GM23248 (cell line): ENCODE data around the gene FPGS. TPM values are rescaled to one million over a fixed set of nuclear protein-coding genes. Genes with fewer than 3 reads are reported as not detected.

Experiments
- DNase-seq: peaks from one replicate; pipeline ENCODE4 v3.0.0-alpha.2; 2015
- H2AFZ ChIP-seq: fragments of 200-600 bp; sonication (generic); 2 replicates; pipeline ENCODE4 v1.6.1; 2016; ENCODE audit warnings: antibody characterized with exemption
- H3F3A ChIP-seq: fragments of 200-600 bp; sonication (generic); 2 replicates; pipeline ENCODE4 v1.6.1; 2016; ENCODE audit warnings: mild to moderate bottlenecking, antibody characterized with exemption, mixed run types; ENCODE audit not compliant: insufficient read depth
- H3K27ac ChIP-seq: fragments of 200-600 bp; sonication (generic); 2 replicates; pipeline ENCODE4 v1.5.1; 2016; ENCODE audit warnings: mild to moderate bottlenecking
- H3K27me3 ChIP-seq: fragments of 200-600 bp; sonication (generic); replicated peaks from 2 replicates; pipeline ENCODE4 v1.6.1; 2016; ENCODE audit warnings: mild to moderate bottlenecking; ENCODE audit not compliant: insufficient read depth
- H3K36me3 ChIP-seq: fragments of 200-600 bp; sonication (generic); 2 replicates; pipeline ENCODE4 v1.6.1; 2016; ENCODE audit warnings: low read depth, mild to moderate bottlenecking
- H3K4me1 ChIP-seq: fragments of 200-600 bp; sonication (generic); 2 replicates; pipeline ENCODE4 v1.6.1; 2016; ENCODE audit warnings: mild to moderate bottlenecking; ENCODE audit not compliant: insufficient read depth
- H3K4me2 ChIP-seq: fragments of 200-600 bp; sonication (generic); one replicate; pipeline ENCODE4 v1.6.1; 2016; ENCODE audit warnings: mild to moderate bottlenecking; ENCODE audit not compliant: unreplicated experiment
- H3K4me3 ChIP-seq: fragments of 200-600 bp; sonication (generic); 2 replicates; pipeline ENCODE4 v1.5.1; 2016; ENCODE audit warnings: mild to moderate bottlenecking
- H3K79me2 ChIP-seq: fragments of 200-600 bp; sonication (generic); 2 replicates; pipeline ENCODE4 v1.6.1; 2016; ENCODE audit warnings: mild to moderate bottlenecking; ENCODE audit not compliant: insufficient read depth
- H3K9ac ChIP-seq: fragments of 200-600 bp; sonication (generic); 2 replicates; pipeline ENCODE4 v1.6.1; 2016; ENCODE audit warnings: mild to moderate bottlenecking
- H3K9me2 ChIP-seq: fragments of 200-600 bp; sonication (generic); 2 replicates; pipeline ENCODE4 v1.6.1; 2016; ENCODE audit warnings: mixed run types, mild to moderate bottlenecking, moderate library complexity; ENCODE audit not compliant: insufficient read depth
- H3K9me3 ChIP-seq: fragments of 200-600 bp; sonication (generic); one replicate; pipeline ENCODE4 v1.6.1; 2017; ENCODE audit warnings: low read depth
- H4K20me1 ChIP-seq: fragments of 200-600 bp; sonication (generic); 2 replicates; pipeline ENCODE4 v1.6.0; 2016; ENCODE audit not compliant: insufficient read depth
- EZH2 ChIP-seq: fragments of 200-600 bp; sonication (generic); IDR thresholded peaks from 2 replicates; pipeline ENCODE4 v1.6.1; 2018; ENCODE audit warnings: antibody characterized with exemption, mild to moderate bottlenecking; ENCODE audit not compliant: insufficient read depth, poor library complexity, severe bottlenecking
- EZH2phosphoT487 ChIP-seq: fragments of 200-600 bp; sonication (generic); IDR thresholded peaks from 2 replicates; pipeline ENCODE4 v1.6.1; 2018; ENCODE audit warnings: antibody characterized with exemption, moderate library complexity, mild to moderate bottlenecking, low read depth; ENCODE audit not compliant: insufficient read depth
- WGBS, 2 experiments: methylation state at CpG; one replicate each; pipeline ENCODE4 v1.1.6; 2015 to 2017; ENCODE audit warnings: low lambda C conversion rate in 2 of 2, low coverage in 1 of 2; ENCODE audit errors: missing lambda C conversion rate in 2 of 2; 5-methylcytosine and 5-hydroxymethylcytosine counted together
- in situ Hi-C: fragments of 300-500 bp; cut with MboI; formaldehyde crosslinking; loops from 2 replicates; pipeline ENCODE4 v1.15.0; 2020
- polyA plus RNA-seq: library from polyadenylated mRNA; unstranded; fragments of >200 nt; fragmentation: Nextera tagmentation; extraction: Ambion mirVana; gene quantifications from 2 replicates; pipeline ENCODE4 v1.2.1, GENCODE V29; 2016
- total RNA-seq: library from RNA; depleted of rRNA; stranded (reverse); fragments of >200 nt; shearing (Covaris generic); gene quantifications from 2 replicates; pipeline ENCODE4 v1.2.3, GENCODE V29; 2014

The FPGS gene
- total and polyA plus RNA-seq, 2 experiments from 2014 or later = 60.2 to 80.4 TPM

DNA sequence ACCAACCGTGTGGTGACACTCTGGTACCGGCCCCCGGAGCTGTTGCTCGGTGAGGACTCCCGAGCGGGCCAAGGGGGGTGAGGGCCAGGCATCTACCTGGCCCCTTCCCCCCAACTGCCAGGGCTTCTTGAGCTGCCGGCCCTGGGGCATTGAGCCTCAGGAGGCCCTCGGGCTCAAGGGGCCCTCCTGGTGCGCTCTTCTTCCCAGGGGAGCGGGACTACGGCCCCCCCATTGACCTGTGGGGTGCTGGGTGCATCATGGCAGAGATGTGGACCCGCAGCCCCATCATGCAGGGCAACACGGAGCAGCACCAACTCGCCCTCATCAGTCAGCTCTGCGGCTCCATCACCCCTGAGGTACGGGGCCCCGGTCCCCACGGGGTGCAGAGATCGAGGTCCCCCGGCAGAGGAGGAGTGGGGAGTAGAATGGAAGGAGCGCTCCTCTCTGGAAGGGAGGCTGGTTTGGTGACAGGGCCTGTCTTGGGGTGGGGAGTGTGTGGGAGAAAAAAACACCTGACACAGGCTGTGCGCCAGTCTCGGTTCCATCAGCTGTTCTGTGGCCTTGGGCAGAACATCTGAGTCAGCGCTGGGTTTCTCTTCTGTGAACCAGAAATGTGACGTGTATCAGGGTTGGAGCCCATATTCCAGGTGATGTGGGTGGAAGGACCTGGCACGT lies 14.2 kb upstream of the FPGS start:
- TF ChIP-seq EZH2phosphoT487 (no peak), EZH2 (no peak)
- Histone ChIP-seq H3K4me3 (no peak overlapping the region), H3F3A (peaks cover 25% of the 10 kb centered on the region), H3K79me2 (peaks cover 68% of the 10 kb centered on the region), H3K9me3 (no peaks in the 10 kb centered on the region), H3K4me1 (peaks cover 6% of the 10 kb centered on the region; the same call in 1 of the 2 replicates), H3K4me2 (no peak overlapping the region), H3K9me2 (no peaks in the 10 kb centered on the region), H3K27me3 (no peaks in the 10 kb centered on the region), H4K20me1 (peaks cover 7% of the 10 kb centered on the region; the same call in 1 of the 2 replicates), H2AFZ (no peak overlapping the region), H3K36me3 (peaks cover 52% of the 10 kb centered on the region), H3K27ac (no peak overlapping the region), H3K9ac (no peak overlapping the region)
- 87 to 88% methylated on average over 22 to 23 of the region's 26 CpGs for WGBS, 2 experiments
- in situ Hi-C loops = no loop called here
- no peak for DNase-seq

DNA sequence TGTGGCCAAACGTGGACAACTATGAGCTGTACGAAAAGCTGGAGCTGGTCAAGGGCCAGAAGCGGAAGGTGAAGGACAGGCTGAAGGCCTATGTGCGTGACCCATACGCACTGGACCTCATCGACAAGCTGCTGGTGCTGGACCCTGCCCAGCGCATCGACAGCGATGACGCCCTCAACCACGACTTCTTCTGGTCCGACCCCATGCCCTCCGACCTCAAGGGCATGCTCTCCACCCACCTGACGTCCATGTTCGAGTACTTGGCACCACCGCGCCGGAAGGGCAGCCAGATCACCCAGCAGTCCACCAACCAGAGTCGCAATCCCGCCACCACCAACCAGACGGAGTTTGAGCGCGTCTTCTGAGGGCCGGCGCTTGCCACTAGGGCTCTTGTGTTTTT lies 13.5 kb upstream of the FPGS start:
- Histone ChIP-seq H3F3A (peaks cover 25% of the 10 kb centered on the region), H3K27ac (no peak overlapping the region), H3K9me3 (no peaks in the 10 kb centered on the region), H3K9me2 (no peaks in the 10 kb centered on the region), H3K4me2 (no peak overlapping the region), H4K20me1 (peaks cover 7% of the 10 kb centered on the region; the same call in 1 of the 2 replicates), H2AFZ (no peak overlapping the region), H3K4me3 (no peak overlapping the region), H3K4me1 (peaks cover 6% of the 10 kb centered on the region; the same call in 1 of the 2 replicates), H3K79me2 (peaks cover 68% of the 10 kb centered on the region), H3K27me3 (no peaks in the 10 kb centered on the region), H3K36me3 (peaks cover 52% of the 10 kb centered on the region), H3K9ac (no peak overlapping the region)
- 93 to 95% methylated on average over 25 of the region's 25 CpGs for WGBS, 2 experiments
- no peak for TF ChIP-seq EZH2phosphoT487
- DNase-seq = no peak
- in situ Hi-C loops = no loop called here

DNA sequence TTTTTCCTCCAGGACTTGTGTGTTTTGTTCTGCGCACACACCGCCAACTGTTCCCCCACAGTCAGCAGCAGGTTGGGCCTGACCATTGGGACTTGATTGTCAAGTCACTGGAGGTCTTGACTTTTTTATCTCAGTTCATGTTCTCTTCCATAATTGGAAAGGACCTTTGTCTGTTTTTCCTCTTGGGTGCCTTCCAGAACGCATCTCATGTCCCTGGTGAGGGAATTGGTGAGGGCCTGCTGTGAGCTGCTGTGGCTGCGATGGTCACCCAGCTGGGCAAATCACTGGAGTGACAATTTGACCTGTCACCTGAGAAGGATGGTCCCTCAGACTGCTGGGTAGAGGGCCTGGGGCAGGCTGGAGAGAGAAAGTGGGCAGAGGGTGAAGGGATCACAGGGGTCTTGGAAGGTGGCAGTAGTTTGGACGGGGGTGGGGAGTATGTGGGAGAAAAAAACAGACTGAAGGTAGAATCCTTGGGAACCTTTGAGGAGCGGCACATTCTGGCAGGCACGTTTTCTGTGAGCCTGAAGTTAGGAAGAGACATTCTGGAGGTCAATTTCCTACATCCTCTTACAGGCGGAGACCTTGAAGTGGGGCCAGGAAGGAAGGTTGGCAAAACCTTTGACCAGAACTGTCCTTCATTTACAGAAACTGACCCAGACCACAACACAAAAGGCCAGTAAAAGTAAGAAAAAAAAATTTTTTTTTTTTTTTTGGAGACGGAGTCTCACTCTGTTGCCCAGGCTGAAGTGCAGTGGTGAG lies 12.4 kb upstream of the FPGS start:
- Histone ChIP-seq H3K79me2 (peaks cover 68% of the 10 kb centered on the region), H4K20me1 (peaks cover 7% of the 10 kb centered on the region; the same call in 1 of the 2 replicates), H3K9me3 (no peaks in the 10 kb centered on the region), H3K27me3 (no peaks in the 10 kb centered on the region), H2AFZ (no peak overlapping the region), H3K4me3 (no peak overlapping the region), H3K27ac (no peak overlapping the region), H3K9me2 (no peaks in the 10 kb centered on the region), H3K4me2 (no peak overlapping the region), H3K9ac (no peak overlapping the region), H3K36me3 (peaks cover 52% of the 10 kb centered on the region), H3K4me1 (peaks cover 6% of the 10 kb centered on the region; the same call in 1 of the 2 replicates), H3F3A (peaks cover 25% of the 10 kb centered on the region)
- no peak for DNase-seq
- in situ Hi-C loops = no loop called here
- TF ChIP-seq EZH2 (no peak), EZH2phosphoT487 (no peak)
- 90 to 91% methylated on average over 9 of the region's 9 CpGs for WGBS, 2 experiments

DNA sequence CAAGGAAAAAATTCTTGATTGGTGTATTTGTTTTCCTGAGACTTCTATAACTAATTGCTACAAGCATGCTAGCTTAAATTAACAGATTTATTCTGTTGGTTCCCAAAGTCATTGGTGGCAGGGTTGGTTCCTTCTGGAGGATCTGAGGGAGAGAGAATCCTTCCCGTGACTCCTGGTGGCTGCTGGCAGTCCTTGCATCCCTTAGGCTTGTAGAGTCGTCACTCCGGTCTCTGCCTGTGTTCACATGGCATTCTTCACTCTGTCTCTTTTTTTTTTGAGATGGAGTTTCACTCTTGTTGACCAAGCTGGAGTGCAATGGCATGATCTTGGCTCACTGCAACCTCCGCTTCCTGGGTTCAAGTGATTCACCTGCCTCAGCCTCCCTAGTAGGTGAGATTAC lies 11.6 kb upstream of the FPGS start:
- Histone ChIP-seq H3K9me3 (no peaks in the 10 kb centered on the region), H3K9me2 (no peaks in the 10 kb centered on the region), H4K20me1 (peaks cover 7% of the 10 kb centered on the region; the same call in 1 of the 2 replicates), H3K4me3 (no peak overlapping the region), H2AFZ (no peak overlapping the region), H3K27me3 (no peaks in the 10 kb centered on the region), H3K79me2 (peaks cover 66% of the 10 kb centered on the region), H3F3A (peaks cover 25% of the 10 kb centered on the region), H3K4me1 (peaks cover 6% of the 10 kb centered on the region; the same call in 1 of the 2 replicates), H3K36me3 (peaks cover 52% of the 10 kb centered on the region), H3K27ac (no peak overlapping the region), H3K9ac (no peak overlapping the region), H3K4me2 (no peak overlapping the region)
- 70 to 72% methylated on average over 4 of the region's 4 CpGs for WGBS, 2 experiments
- no peak for DNase-seq
- in situ Hi-C loops = no loop called here
- TF ChIP-seq EZH2phosphoT487 (no peak), EZH2 (no peak)
